H1 (cell line): Measurements from ENCODE around the gene NECAB3. TPM values are rescaled to one million over a fixed set of nuclear protein-coding genes. Genes with fewer than 3 reads are reported as not detected.

Source experiments
- CTCF ChIA-PET: fragments of 300-600 bp; sonication (Branson Sonifier 250); formaldehyde crosslinking; loops from one replicate; lab custom pipeline; 2021; ENCODE audit not compliant: partially characterized antibody; lab: Charles Lee
- POLR2A ChIA-PET: fragments of 300-600 bp; sonication (Branson Sonifier 250); formaldehyde crosslinking; loops from one replicate; lab custom pipeline; 2021; ENCODE audit warnings: inconsistent platforms; ENCODE audit not compliant: partially characterized antibody; lab: Charles Lee
- DNase-seq, 2 experiments: peaks; one replicate each; pipeline versions ENCODE4 v3.0.0 to v3.0.0-alpha.2; 2010 to 2022; ENCODE audit warnings: low spot score in 2 of 2, low read depth in 1 of 2, mixed read lengths in 1 of 2
- FAIRE-seq: peaks from 2 replicates; lab custom pipeline; 2011; peaks lifted over from hg19 to GRCh38; lab: Jason Lieb, UNC
- H2AFZ ChIP-seq: 2 replicates; pipeline ENCODE4 v1.8.1; 2012; ENCODE audit warnings: low read length, inconsistent platforms
- H2AK5ac ChIP-seq: 2 replicates; pipeline ENCODE4 v1.6.1; 2013; ENCODE audit warnings: low read depth, low read length
- H2BK120ac ChIP-seq: replicated peaks from 2 replicates; pipeline ENCODE3; 2013; ENCODE audit warnings: low read depth, low read length, inconsistent platforms
- H2BK12ac ChIP-seq: 2 replicates; pipeline ENCODE4 v1.6.1; 2013; ENCODE audit warnings: low read depth, low read length
- H2BK15ac ChIP-seq: 2 replicates; pipeline ENCODE4 v1.6.1; 2013; ENCODE audit warnings: low read length
- H2BK20ac ChIP-seq: 2 replicates; pipeline ENCODE4 v1.6.1; 2013; ENCODE audit warnings: low read length
- H2BK5ac ChIP-seq: 2 replicates; pipeline ENCODE4 v1.6.1; 2013; ENCODE audit warnings: low read depth, low read length
- H3K14ac ChIP-seq: 2 replicates; pipeline ENCODE4 v1.6.1; 2013; ENCODE audit warnings: inconsistent platforms; ENCODE audit not compliant: insufficient read length
- H3K18ac ChIP-seq: 2 replicates; pipeline ENCODE4 v1.6.1; 2013; ENCODE audit warnings: low read length; ENCODE audit errors: extremely low read depth
- H3K23ac ChIP-seq: 2 replicates; pipeline ENCODE4 v1.6.1; 2013; ENCODE audit warnings: inconsistent platforms; ENCODE audit not compliant: insufficient read length
- H3K23me2 ChIP-seq: 2 replicates; pipeline ENCODE4 v1.6.1; 2013; ENCODE audit warnings: low read depth, low read length
- H3K27ac ChIP-seq: 2 replicates; pipeline ENCODE4 v1.6.1; 2011; ENCODE audit warnings: low read depth, low read length, inconsistent platforms
- H3K27me3 ChIP-seq, 4 experiments: replicated peaks in 1 of 4; 1 replicate in 1 of 4; 2 replicates in 3 of 4; pipeline versions ENCODE4 v1.6.1 to v1.8.1; 2011 to 2013; ENCODE audit warnings: low read length in 3 of 4, mild to moderate bottlenecking in 3 of 4, inconsistent platforms in 2 of 4, mixed read lengths in 2 of 4, moderate library complexity in 1 of 4; ENCODE audit not compliant: control insufficient read depth in 3 of 4, insufficient read depth in 3 of 4; ENCODE audit errors: extremely low read depth in 1 of 4
- H3K36me3 ChIP-seq, 4 experiments: 2 replicates each; pipeline versions ENCODE4 v1.6.1 to v1.8.1; 2011 to 2013; ENCODE audit warnings: mild to moderate bottlenecking in 4 of 4, low read length in 3 of 4, moderate library complexity in 2 of 4, control low read depth in 1 of 4, inconsistent platforms in 1 of 4; ENCODE audit not compliant: insufficient read depth in 4 of 4, control insufficient read depth in 2 of 4
- H3K4ac ChIP-seq: replicated peaks from 2 replicates; pipeline ENCODE3; 2013; ENCODE audit warnings: low read length, low read depth, mixed read lengths, inconsistent platforms; ENCODE audit not compliant: insufficient read length
- H3K4me1 ChIP-seq, 4 experiments: replicated peaks in 1 of 4; 1 replicate in 1 of 4; 2 replicates in 3 of 4; pipeline versions ENCODE4 v1.6.1 to v1.8.1; 2011 to 2013; ENCODE audit warnings: low read length in 3 of 4, inconsistent platforms in 2 of 4, mixed read lengths in 1 of 4; ENCODE audit not compliant: insufficient read depth in 4 of 4, control insufficient read depth in 3 of 4
- H3K4me2 ChIP-seq, 2 experiments: 2 replicates each; pipeline versions ENCODE4 v1.6.1 to v1.8.1; 2011 to 2013; ENCODE audit warnings: low read depth in 2 of 2, low read length in 2 of 2, control low read depth in 1 of 2, inconsistent platforms in 1 of 2, mild to moderate bottlenecking in 1 of 2; ENCODE audit not compliant: insufficient read depth in 1 of 2
- H3K4me3 ChIP-seq, 4 experiments: fragments of 200-600, 300-600 bp in 1 of 4; sonication (generic), shearing (Covaris generic), sonication (Bioruptor Twin) in 1 of 4; 2 replicates each; pipeline versions ENCODE4 v1.5.1 to v1.8.1; 2011 to 2016; ENCODE audit warnings: low read length in 4 of 4, low read depth in 3 of 4, control low read depth in 2 of 4, inconsistent platforms in 2 of 4, mild to moderate bottlenecking in 2 of 4, mixed read lengths in 1 of 4, moderate library complexity in 1 of 4; ENCODE audit not compliant: insufficient read depth in 2 of 4; ENCODE audit errors: extremely low read depth in 1 of 4
- H3K56ac ChIP-seq: replicated peaks from 2 replicates; pipeline ENCODE3; 2013; ENCODE audit warnings: low read depth, mild to moderate bottlenecking, mixed read lengths, low read length, inconsistent platforms; ENCODE audit not compliant: insufficient read length
- H3K79me1 ChIP-seq: 2 replicates; pipeline ENCODE4 v1.6.1; 2013; ENCODE audit warnings: low read depth, low read length, control low read depth
- H3K79me2 ChIP-seq, 2 experiments: 2 replicates each; pipeline versions ENCODE4 v1.6.1 to v1.8.1; 2012 to 2013; ENCODE audit warnings: low read length in 2 of 2, mild to moderate bottlenecking in 2 of 2, inconsistent platforms in 1 of 2; ENCODE audit not compliant: insufficient read depth in 2 of 2, control insufficient read depth in 1 of 2
- H3K9ac ChIP-seq, 4 experiments: replicated peaks in 1 of 4; 1 replicate in 1 of 4; 2 replicates in 3 of 4; pipeline versions ENCODE4 v1.6.1 to v1.8.1; 2011 to 2013; ENCODE audit warnings: low read depth in 3 of 4, low read length in 3 of 4, control low read depth in 2 of 4, mild to moderate bottlenecking in 2 of 4, moderate library complexity in 2 of 4, inconsistent platforms in 1 of 4; ENCODE audit errors: extremely low read depth in 1 of 4
- H3K9me3 ChIP-seq, 2 experiments: 2 replicates each; pipeline versions ENCODE4 v1.6.1 to v1.8.1; 2012 to 2013; ENCODE audit warnings: mild to moderate bottlenecking in 2 of 2, moderate library complexity in 2 of 2, control low read depth in 1 of 2, inconsistent platforms in 1 of 2, low read depth in 1 of 2, low read length in 1 of 2, mixed read lengths in 1 of 2; ENCODE audit not compliant: insufficient read depth in 2 of 2
- H4K20me1 ChIP-seq, 2 experiments: replicated peaks in 1 of 2; 2 replicates each; pipeline versions ENCODE3 to v1.8.1; 2011 to 2013; ENCODE audit warnings: inconsistent platforms in 2 of 2, low read length in 2 of 2, mild to moderate bottlenecking in 1 of 2; ENCODE audit not compliant: insufficient read depth in 2 of 2, control insufficient read depth in 1 of 2
- H4K5ac ChIP-seq: 2 replicates; pipeline ENCODE4 v1.6.1; 2013; ENCODE audit warnings: low read length, low read depth, mixed read lengths, inconsistent platforms; ENCODE audit not compliant: insufficient read length
- H4K8ac ChIP-seq: 2 replicates; pipeline ENCODE4 v1.8.0; 2013; ENCODE audit warnings: mild to moderate bottlenecking, moderate library complexity, low read length, inconsistent platforms; ENCODE audit not compliant: insufficient read depth; ENCODE audit errors: extremely low read depth
- H4K91ac ChIP-seq: replicated peaks from 2 replicates; pipeline ENCODE3; 2013; ENCODE audit warnings: low read length, mixed read lengths, inconsistent platforms; ENCODE audit not compliant: insufficient read length
- ATF2 ChIP-seq: IDR thresholded peaks from 2 replicates; pipeline ENCODE4 v1.6.1; 2012; ENCODE audit warnings: low read length, inconsistent platforms
- BACH1 ChIP-seq: IDR thresholded peaks from 2 replicates; pipeline ENCODE4 v1.6.1; 2012; ENCODE audit warnings: low read length, improper control_type of control experiment
- BRCA1 ChIP-seq: IDR thresholded peaks from 2 replicates; pipeline ENCODE4 v1.6.1; 2012; ENCODE audit warnings: low read depth, low read length, improper control_type of control experiment
- CTBP2 ChIP-seq: IDR thresholded peaks from 2 replicates; pipeline ENCODE4 v1.7.0; 2011; ENCODE audit warnings: borderline replicate concordance, mild to moderate bottlenecking, moderate library complexity, mixed read lengths, low read length; ENCODE audit not compliant: insufficient read depth, insufficient read length
- MAFK ChIP-seq: IDR thresholded peaks from 2 replicates; pipeline ENCODE4 v1.6.1; 2012; ENCODE audit warnings: low read depth, mild to moderate bottlenecking, improper control_type of control experiment, low read length
- SIRT6 ChIP-seq: IDR thresholded peaks from one replicate; pipeline ENCODE4 v1.7.1; 2012; ENCODE audit warnings: low read length, inconsistent platforms
- SIX5 ChIP-seq: IDR thresholded peaks from 2 replicates; pipeline ENCODE4 v1.6.1; 2011; ENCODE audit warnings: mild to moderate bottlenecking, low read depth, low read length
- SUZ12 ChIP-seq: fragments of 200-600 bp; sonication (generic); IDR thresholded peaks from 2 replicates; pipeline ENCODE4 v1.6.1; 2012; ENCODE audit warnings: mild to moderate bottlenecking, inconsistent platforms, low read length, moderate library complexity, mixed read lengths
- USF2 ChIP-seq: IDR thresholded peaks from 2 replicates; pipeline ENCODE4 v1.6.1; 2011; ENCODE audit warnings: low read length, improper control_type of control experiment
- WGBS, 2 experiments: shearing (Covaris generic) in 1 of 2; methylation state at CpG; one replicate each; pipeline versions ENCODE4 v1.1.6 to v1.1.7; 2013 to 2015; ENCODE audit warnings: low lambda C conversion rate in 2 of 2, mixed read lengths in 2 of 2, inconsistent platforms in 1 of 2, low coverage in 1 of 2, missing lambda C conversion rate in 1 of 2; ENCODE audit not compliant: insufficient replicate concordance in 2 of 2, insufficient coverage in 1 of 2, insufficient read length in 1 of 2; ENCODE audit errors: extremely low coverage in 1 of 2, missing lambda C conversion rate in 1 of 2; 5-methylcytosine and 5-hydroxymethylcytosine counted together
- polyA plus RNA-seq, 7 experiments: library from polyadenylated mRNA; depleted of rRNA in 3 of 7; stranded (reverse) in 5 of 7; unstranded in 2 of 7; fragments of >200 nt in 5 of 7; fragments of 200-250 nt in 2 of 7; gene quantifications; 1 replicate in 5 of 7; 2 replicates in 1 of 7; 4 replicates in 1 of 7; pipeline versions ENCODE4 v1.2.1 to v1.2.3, GENCODE V29; 2011 to 2013; ENCODE audit warnings: missing spikeins in 2 of 7, mixed read lengths in 2 of 7
- total RNA-seq: library from RNA; stranded (reverse); fragmentation: NEBNext Ultra II Directional; extraction: Animal tissue kit (Norgen Biotek cat#: 25700); gene quantifications from 2 replicates; pipeline ENCODE4 v1.2.1, GENCODE V29; 2021

NECAB3 gene
- total and polyA plus RNA-seq, 2 of the 8 experiments (the other 6 are each of a cell fraction or from before 2014, with no cell fraction given), result 20.5 to 46.2 TPM

- Histone ChIP-seq H3K18ac (no peak overlapping the region), H3K23me2 (peaks cover 9% of the 10 kb centered on the region), H3K4me3 (no peak overlapping the region), H2BK12ac (no peak overlapping the region), H4K91ac (no peak overlapping the region), H4K20me1 (peaks cover 19 to 58% of the 10 kb centered on the region in 2 experiments), H3K79me1 (peaks cover 19% of the 10 kb centered on the region), H3K27me3 (no peaks in the 10 kb centered on the region), H2BK15ac (no peak overlapping the region), H2BK5ac (no peak overlapping the region), H2AFZ (no peak overlapping the region), H2BK120ac (no peak overlapping the region), H3K56ac (no peak overlapping the region), H3K14ac (no peak overlapping the region), H2BK20ac (no peak overlapping the region), H4K5ac (no peak overlapping the region), H3K23ac (no peak overlapping the region), H3K79me2 (peaks cover 0 to 51% of the 10 kb centered on the region in 2 experiments; a peak in 3 of 4 replicates), H3K4ac (no peak overlapping the region), H3K4me2 (no peak overlapping the region)
- CTCF ChIA-PET, result interaction anchor here (0.6 to 2.2 kb wide), 5 partner anchors 10 to 158 kb away, joined by 3 to 14 read pairs (median 4); partner anchors contain the start of gene ACTL10
- no peak for DNase-seq
- TF ChIP-seq USF2 (no peak), SIX5 (no peak), SIRT6 (no peak), CTBP2 (no peak), SUZ12 (no peak), BRCA1 (no peak), MAFK (no peak), ATF2 (no peak), BACH1 (no peak)
- TF ChIP-seq, all 59 proteins: peak for 0
- Histone ChIP-seq H3K9ac (no peak overlapping the region), H2AK5ac (no peak overlapping the region), H3K36me3 (peaks cover 19 to 38% (median 33%) of the 10 kb centered on the region in 4 experiments; a peak in 7 of 8 replicates), H4K8ac (no peak overlapping the region), H3K9me3 (no peaks in the 10 kb centered on the region), H3K27ac (no peak overlapping the region), H3K4me1 (peaks cover 4 to 20% (median 12%) of the 10 kb centered on the region in 4 experiments)
- WGBS, 2 experiments, result 96% methylated on average over 2 of the region's 2 CpGs; no CpG with 5 or more reads in 1 of the 2 experiments
- no peak for FAIRE-seq
- POLR2A ChIA-PET, result interaction anchor here (1.1 to 14.0 kb wide), 5 partner anchors 9 to 211 kb away, joined by 3 to 245 read pairs (median 4); partner anchors contain the start of genes ACTL10, C20orf144, NECAB3 and PXMP4
These were observed 6.5 kb upstream of the NECAB3 start for GRCh38 chr20:33680686-33681085.
